Measurements from ENCODE around the gene ABHD12B. TPM values are rescaled to one million over a fixed set of nuclear protein-coding genes. Genes with fewer than 3 reads are reported as not detected.

ABHD12B gene
- total and polyA plus RNA-seq, 9 of the 15 experiments (the other 6 are each of a cell fraction or from before 2014, with no cell fraction given) = not detected

DNA sequence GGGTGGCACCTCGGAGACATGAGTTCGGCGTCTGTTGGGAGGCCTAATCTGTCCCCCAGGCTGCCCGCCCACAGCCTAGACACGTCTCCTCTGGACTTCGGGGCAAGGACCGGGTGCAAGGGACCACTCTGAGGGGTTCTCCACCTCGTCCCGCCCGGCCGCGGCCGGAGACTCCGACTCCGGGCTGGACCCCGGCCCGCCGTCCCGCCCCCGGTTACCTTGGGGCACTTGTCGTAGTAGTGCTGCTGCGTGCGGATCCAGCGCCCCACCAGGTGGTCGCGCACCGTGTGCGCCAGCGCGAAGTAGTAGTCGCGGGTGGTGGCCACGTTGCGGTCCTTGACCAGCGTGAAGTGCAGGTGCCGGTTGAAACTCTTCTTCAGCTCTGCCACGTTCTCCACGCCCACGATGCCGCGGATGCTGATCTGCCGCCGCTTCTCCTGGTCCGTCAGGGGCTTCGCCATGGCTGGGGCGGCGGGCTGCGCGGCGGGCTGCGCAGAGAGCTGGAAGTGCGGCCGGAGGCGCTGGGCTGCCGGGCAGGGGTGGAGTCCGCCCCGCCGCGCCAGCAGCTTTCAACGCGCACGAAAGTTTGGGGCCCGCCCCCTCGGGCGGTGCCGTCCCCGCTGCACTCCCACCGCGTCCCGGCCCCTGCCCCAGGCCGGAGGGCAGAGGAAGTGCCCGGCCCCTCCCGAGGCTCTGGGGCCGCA lies 72.2 kb downstream of the ABHD12B start, which contains the start of gene PYGL (continued):
- TF ChIP-seq, protein P1, sequence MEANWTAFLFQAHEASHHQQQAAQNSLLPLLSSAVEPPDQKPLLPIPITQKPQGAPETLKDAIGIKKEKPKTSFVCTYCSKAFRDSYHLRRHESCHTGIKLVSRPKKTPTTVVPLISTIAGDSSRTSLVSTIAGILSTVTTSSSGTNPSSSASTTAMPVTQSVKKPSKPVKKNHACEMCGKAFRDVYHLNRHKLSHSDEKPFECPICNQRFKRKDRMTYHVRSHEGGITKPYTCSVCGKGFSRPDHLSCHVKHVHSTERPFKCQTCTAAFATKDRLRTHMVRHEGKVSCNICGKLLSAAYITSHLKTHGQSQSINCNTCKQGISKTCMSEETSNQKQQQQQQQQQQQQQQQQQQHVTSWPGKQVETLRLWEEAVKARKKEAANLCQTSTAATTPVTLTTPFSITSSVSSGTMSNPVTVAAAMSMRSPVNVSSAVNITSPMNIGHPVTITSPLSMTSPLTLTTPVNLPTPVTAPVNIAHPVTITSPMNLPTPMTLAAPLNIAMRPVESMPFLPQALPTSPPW (CRISPR knock-in tag; IDR thresholded peaks at IDR 0.05) = peak; percentile 33; the same call in 1 of the 2 replicates
- peak; percentile 63 for TF ChIP-seq POLR2A (conservative IDR thresholded peaks at IDR 0.05)
- TF ChIP-seq SOX6 (IDR thresholded peaks at IDR 0.05) = 0 out of 2 replicates have a peak, but pooled peaks have one; percentile 27
- TF ChIP-seq MCM5 (IDR thresholded peaks at IDR 0.05; ENCODE audit: low read depth) = no peak
- no peak for TF ChIP-seq FOXJ2 (tag; IDR thresholded peaks at IDR 0.05)
- no peak for TF ChIP-seq PYGO2 (tag; IDR thresholded peaks at IDR 0.05)
- peak; percentile 70 for TF ChIP-seq CXXC5 (CRISPR knock-in tag; IDR thresholded peaks at IDR 0.05)
- peak; percentile 76; the same call in 1 of the 2 replicates for TF ChIP-seq PHF8 (IDR thresholded peaks at IDR 0.05; ENCODE audit: borderline replicate concordance, low read length)
- no peak for TF ChIP-seq SMC3 (conservative IDR thresholded peaks at IDR 0.05; ENCODE audit: insufficient read depth, low read depth, low read length)
- TF ChIP-seq C11orf30 (IDR thresholded peaks at IDR 0.05; ENCODE audit: low read depth) = no peak
- no peak for TF ChIP-seq BCL6 (CRISPR knock-in tag; IDR thresholded peaks at IDR 0.05)
- TF ChIP-seq, protein P2, sequence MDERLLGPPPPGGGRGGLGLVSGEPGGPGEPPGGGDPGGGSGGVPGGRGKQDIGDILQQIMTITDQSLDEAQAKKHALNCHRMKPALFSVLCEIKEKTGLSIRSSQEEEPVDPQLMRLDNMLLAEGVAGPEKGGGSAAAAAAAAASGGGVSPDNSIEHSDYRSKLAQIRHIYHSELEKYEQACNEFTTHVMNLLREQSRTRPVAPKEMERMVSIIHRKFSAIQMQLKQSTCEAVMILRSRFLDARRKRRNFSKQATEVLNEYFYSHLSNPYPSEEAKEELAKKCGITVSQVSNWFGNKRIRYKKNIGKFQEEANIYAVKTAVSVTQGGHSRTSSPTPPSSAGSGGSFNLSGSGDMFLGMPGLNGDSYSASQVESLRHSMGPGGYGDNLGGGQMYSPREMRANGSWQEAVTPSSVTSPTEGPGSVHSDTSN (CRISPR knock-in tag; IDR thresholded peaks at IDR 0.05; ENCODE audit: low read depth) = no peak
- TF ChIP-seq, protein P2 (tag; conservative IDR thresholded peaks at IDR 0.05; ENCODE audit: low read depth) = no peak
- peak; percentile 27; the same call in 1 of the 2 replicates for TF ChIP-seq FOXP1 (CRISPR knock-in tag; IDR thresholded peaks at IDR 0.05)
- TF ChIP-seq TAF1 (IDR thresholded peaks at IDR 0.05; ENCODE audit: control insufficient read depth, extremely low read depth, insufficient read depth, low read length, severe bottlenecking) = peak; percentile 40
- TF ChIP-seq, protein P3, sequence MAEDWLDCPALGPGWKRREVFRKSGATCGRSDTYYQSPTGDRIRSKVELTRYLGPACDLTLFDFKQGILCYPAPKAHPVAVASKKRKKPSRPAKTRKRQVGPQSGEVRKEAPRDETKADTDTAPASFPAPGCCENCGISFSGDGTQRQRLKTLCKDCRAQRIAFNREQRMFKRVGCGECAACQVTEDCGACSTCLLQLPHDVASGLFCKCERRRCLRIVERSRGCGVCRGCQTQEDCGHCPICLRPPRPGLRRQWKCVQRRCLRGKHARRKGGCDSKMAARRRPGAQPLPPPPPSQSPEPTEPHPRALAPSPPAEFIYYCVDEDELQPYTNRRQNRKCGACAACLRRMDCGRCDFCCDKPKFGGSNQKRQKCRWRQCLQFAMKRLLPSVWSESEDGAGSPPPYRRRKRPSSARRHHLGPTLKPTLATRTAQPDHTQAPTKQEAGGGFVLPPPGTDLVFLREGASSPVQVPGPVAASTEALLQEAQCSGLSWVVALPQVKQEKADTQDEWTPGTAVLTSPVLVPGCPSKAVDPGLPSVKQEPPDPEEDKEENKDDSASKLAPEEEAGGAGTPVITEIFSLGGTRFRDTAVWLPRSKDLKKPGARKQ (CRISPR knock-in tag; IDR thresholded peaks at IDR 0.05) = no peak
- no peak for TF ChIP-seq ZNF263 (CRISPR knock-in tag; IDR thresholded peaks at IDR 0.05; ENCODE audit: borderline replicate concordance)
- peak; percentile 72 for TF ChIP-seq MEIS2 (IDR thresholded peaks at IDR 0.05; ENCODE audit: partially characterized antibody)
- TF ChIP-seq ZNF354B (CRISPR knock-in tag; IDR thresholded peaks at IDR 0.05) = no peak
- TF ChIP-seq, protein P4, sequence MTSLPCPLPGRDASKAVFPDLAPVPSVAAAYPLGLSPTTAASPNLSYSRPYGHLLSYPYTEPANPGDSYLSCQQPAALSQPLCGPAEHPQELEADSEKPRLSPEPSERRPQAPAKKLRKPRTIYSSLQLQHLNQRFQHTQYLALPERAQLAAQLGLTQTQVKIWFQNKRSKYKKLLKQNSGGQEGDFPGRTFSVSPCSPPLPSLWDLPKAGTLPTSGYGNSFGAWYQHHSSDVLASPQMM (CRISPR knock-in tag; IDR thresholded peaks at IDR 0.05) = no peak
- TF ChIP-seq, protein P5, sequence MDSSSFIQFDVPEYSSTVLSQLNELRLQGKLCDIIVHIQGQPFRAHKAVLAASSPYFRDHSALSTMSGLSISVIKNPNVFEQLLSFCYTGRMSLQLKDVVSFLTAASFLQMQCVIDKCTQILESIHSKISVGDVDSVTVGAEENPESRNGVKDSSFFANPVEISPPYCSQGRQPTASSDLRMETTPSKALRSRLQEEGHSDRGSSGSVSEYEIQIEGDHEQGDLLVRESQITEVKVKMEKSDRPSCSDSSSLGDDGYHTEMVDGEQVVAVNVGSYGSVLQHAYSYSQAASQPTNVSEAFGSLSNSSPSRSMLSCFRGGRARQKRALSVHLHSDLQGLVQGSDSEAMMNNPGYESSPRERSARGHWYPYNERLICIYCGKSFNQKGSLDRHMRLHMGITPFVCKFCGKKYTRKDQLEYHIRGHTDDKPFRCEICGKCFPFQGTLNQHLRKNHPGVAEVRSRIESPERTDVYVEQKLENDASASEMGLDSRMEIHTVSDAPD (CRISPR knock-in tag; IDR thresholded peaks at IDR 0.05) = no peak
- no peak for TF ChIP-seq ARID2 (IDR thresholded peaks at IDR 0.05)
